A549 (cell line): ENCODE results near the gene DPP10. TPM values are rescaled to one million over a fixed set of nuclear protein-coding genes. Genes with fewer than 3 reads are reported as not detected.

ENCODE experiments used
- ATAC-seq, 2 experiments: fragments of 200-7000 bp in 1 of 2; fragments of >200 bp in 1 of 2; cut with Nextera tagmentation in 1 of 2; cut with Tn5 transposase in 1 of 2; 3 replicates each; pipeline versions ENCODE4 v1.8.0 to v1.9.1; 2018 to 2020; ENCODE audit warnings: mild to moderate bottlenecking in 1 of 2, moderate library complexity in 1 of 2
- CTCF ChIA-PET: fragments of 300-600 bp; sonication (Branson Sonifier 250); formaldehyde crosslinking; extraction: SDS; loops from one replicate; lab custom pipeline; 2021; ENCODE audit warnings: antibody characterized with exemption, inconsistent platforms; lab: Yijun Ruan, JAX
- POLR2A ChIA-PET: fragments of 350-600 bp; formaldehyde crosslinking; extraction: SDS; loops from one replicate; lab custom pipeline; 2021; ENCODE audit warnings: antibody characterized with exemption, inconsistent platforms; lab: Yijun Ruan, JAX
- DNase-seq, 2 experiments: peaks; one replicate each; pipeline versions ENCODE4 v3.0.0 to v3.0.0-alpha.2; 2011 to 2016; ENCODE audit warnings: low read depth in 1 of 2, low spot score in 1 of 2
- FAIRE-seq: peaks from 2 replicates; lab custom pipeline; 2011; peaks lifted over from hg19 to GRCh38; lab: Jason Lieb, UNC
- H3K27ac ChIP-seq, 2 experiments: fragments of >200 bp; sonication (Bioruptor Twin); formaldehyde crosslinking; 3 replicates each; pipeline ENCODE4 v1.5.1; 2016 to 2017
- H3K4me1 ChIP-seq: fragments of >200 bp; sonication (Bioruptor Twin); formaldehyde crosslinking; 3 replicates; pipeline ENCODE4 v1.6.1; 2016
- H3K4me2 ChIP-seq: fragments of >200 bp; sonication (Bioruptor Twin); formaldehyde crosslinking; 3 replicates; pipeline ENCODE4 v1.6.1; 2016
- H3K4me3 ChIP-seq: fragments of >200 bp; sonication (Bioruptor Twin); formaldehyde crosslinking; 3 replicates; pipeline ENCODE4 v1.5.1; 2016
- H3K9me3 ChIP-seq: fragments of >200 bp; sonication (Bioruptor Twin); formaldehyde crosslinking; 3 replicates; pipeline ENCODE4 v1.6.1; 2016
- CEBPB ChIP-seq, 2 experiments: fragments of >200 bp in 1 of 2; sonication (Bioruptor Twin) in 1 of 2; formaldehyde crosslinking in 1 of 2; IDR thresholded peaks; 2 replicates each; pipeline ENCODE4 v1.6.1; 2012 to 2016
- CHD4 ChIP-seq: fragments of 200-600 bp; sonication (generic); IDR thresholded peaks from 2 replicates; pipeline ENCODE4 v1.6.1; 2016; ENCODE audit warnings: antibody characterized with exemption, mild to moderate bottlenecking, borderline replicate concordance
- E2F6 ChIP-seq: IDR thresholded peaks from 2 replicates; pipeline ENCODE4 v1.6.1; 2012; ENCODE audit warnings: low read depth, borderline replicate concordance
- EHF ChIP-seq: fragments of 250-450 bp; sonication (Bioruptor Pico); IDR thresholded peaks from 2 replicates; pipeline ENCODE4 v1.5.0; 2020; ENCODE audit warnings: mild to moderate bottlenecking
- EP300 ChIP-seq, 2 experiments: fragments of >200 bp; sonication (Bioruptor Twin); formaldehyde crosslinking; IDR thresholded peaks; 2 replicates in 1 of 2; 3 replicates in 1 of 2; pipeline ENCODE4 v1.6.1; 2016 to 2017
- GATA3 ChIP-seq: IDR thresholded peaks from 2 replicates; pipeline ENCODE4 v1.6.1; 2012; ENCODE audit warnings: borderline replicate concordance
- HEYL ChIP-seq: fragments of 250-450 bp; sonication (Bioruptor Pico); IDR thresholded peaks from 2 replicates; pipeline ENCODE4 v1.8.0; 2021; ENCODE audit warnings: mild to moderate bottlenecking, moderate library complexity
- HMGXB4 ChIP-seq: fragments of 250-450 bp; sonication (Bioruptor Pico); IDR thresholded peaks from 2 replicates; pipeline ENCODE4 v1.5.0; 2021; ENCODE audit warnings: mild to moderate bottlenecking, moderate library complexity, borderline replicate concordance
- HOXA7 ChIP-seq: fragments of 250-450 bp; sonication (Bioruptor Pico); IDR thresholded peaks from 2 replicates; pipeline ENCODE4 v1.5.0; 2020; ENCODE audit warnings: mild to moderate bottlenecking, moderate library complexity
- HOXB13 ChIP-seq: fragments of 250-450 bp; sonication (Bioruptor Pico); IDR thresholded peaks from 2 replicates; pipeline ENCODE4 v1.5.0; 2020; ENCODE audit warnings: low read depth, mild to moderate bottlenecking, moderate library complexity
- JUNB ChIP-seq: fragments of >200 bp; sonication (Bioruptor Twin); formaldehyde crosslinking; IDR thresholded peaks from 2 replicates; pipeline ENCODE4 v1.6.1; 2016
- KDM5A ChIP-seq: fragments of 200-600 bp; sonication (generic); IDR thresholded peaks from 2 replicates; pipeline ENCODE4 v1.6.1; 2016; ENCODE audit warnings: antibody characterized with exemption, mild to moderate bottlenecking
- MAZ ChIP-seq: fragments of 150-350 bp; IDR thresholded peaks from 2 replicates; pipeline ENCODE4 v1.6.1; 2014; ENCODE audit warnings: antibody characterized with exemption, low read depth, low read length, borderline replicate concordance
- MYC ChIP-seq: IDR thresholded peaks from 2 replicates; pipeline ENCODE4 v1.6.1; 2012; ENCODE audit warnings: mild to moderate bottlenecking, inconsistent platforms, low read length, improper control_type of control experiment, borderline replicate concordance
- NFE2L2 ChIP-seq: fragments of 150-350 bp; conservative IDR thresholded peaks from 2 replicates; pipeline ENCODE4 v1.6.1; 2014; ENCODE audit warnings: low read length
- NR3C1 ChIP-seq: fragments of >200 bp; sonication (Bioruptor Twin); formaldehyde crosslinking; IDR thresholded peaks from 3 replicates; pipeline ENCODE4 v1.6.1; 2017
- POLR2AphosphoS2 ChIP-seq: conservative IDR thresholded peaks from 2 replicates; pipeline ENCODE4 v1.6.1; 2012; ENCODE audit warnings: low read length, improper control_type of control experiment, inconsistent platforms
- RAD21 ChIP-seq, 2 experiments: fragments of >200 bp in 1 of 2; sonication (Bioruptor Twin) in 1 of 2; formaldehyde crosslinking in 1 of 2; IDR thresholded peaks in 1 of 2; conservative IDR thresholded peaks in 1 of 2; 2 replicates in 1 of 2; 3 replicates in 1 of 2; pipeline ENCODE4 v1.6.1; 2012 to 2018; ENCODE audit warnings: inconsistent platforms in 1 of 2
- RARB ChIP-seq: fragments of 250-450 bp; sonication (Bioruptor Pico); IDR thresholded peaks from 2 replicates; pipeline ENCODE4 v1.8.0; 2021; ENCODE audit warnings: mild to moderate bottlenecking, moderate library complexity
- RCOR1 ChIP-seq: fragments of 150-350 bp; IDR thresholded peaks from 2 replicates; pipeline ENCODE4 v1.6.1; 2014; ENCODE audit warnings: antibody characterized with exemption, low read length, low read depth
- RNF2 ChIP-seq: fragments of 200-600 bp; sonication (generic); IDR thresholded peaks from 2 replicates; pipeline ENCODE4 v1.6.1; 2016; ENCODE audit warnings: low read depth, mild to moderate bottlenecking, antibody characterized with exemption, moderate library complexity, borderline replicate concordance
- SMC3 ChIP-seq: fragments of >200 bp; sonication (Bioruptor Twin); formaldehyde crosslinking; IDR thresholded peaks from 3 replicates; pipeline ENCODE4 v1.6.1; 2018; ENCODE audit warnings: inconsistent platforms
- SREBF2 ChIP-seq: fragments of 450-650 bp; IDR thresholded peaks from 2 replicates; pipeline ENCODE4 v1.6.1; 2014; ENCODE audit warnings: mild to moderate bottlenecking, moderate library complexity
- TFCP2L1 ChIP-seq: fragments of 250-450 bp; sonication (Bioruptor Pico); IDR thresholded peaks from 2 replicates; pipeline ENCODE4 v1.5.0; 2021; ENCODE audit warnings: mild to moderate bottlenecking
- USF2 ChIP-seq: fragments of 450-650 bp; IDR thresholded peaks from 2 replicates; pipeline ENCODE4 v1.6.1; 2014; ENCODE audit warnings: antibody characterized with exemption
- ZC3H11A ChIP-seq: fragments of 450-650 bp; IDR thresholded peaks from 2 replicates; pipeline ENCODE4 v1.6.1; 2014; ENCODE audit warnings: antibody characterized with exemption, mild to moderate bottlenecking
- ZFP36 ChIP-seq: fragments of 450-650 bp; IDR thresholded peaks from 2 replicates; pipeline ENCODE4 v1.6.1; 2014; ENCODE audit warnings: borderline replicate concordance; ENCODE audit not compliant: partially characterized antibody
- WGBS: methylation state at CpG from one replicate; pipeline ENCODE4 v1.1.6; 2017; ENCODE audit errors: missing lambda C conversion rate; 5-methylcytosine and 5-hydroxymethylcytosine counted together
- polyA plus RNA-seq, 4 experiments: library from polyadenylated mRNA; depleted of rRNA in 3 of 4; stranded (reverse); fragments of >200 nt; fragmentation: RNase III in 1 of 4; extraction: RNeasy Plus Mini Kit Qiagen cat#74134 plus additional on column Dnase treatment in 1 of 4; gene quantifications; 2 replicates in 3 of 4; 3 replicates in 1 of 4; pipeline ENCODE4 v1.2.3, GENCODE V29; 2011 to 2017
- TF ChIP-seq, protein P1 (sequence below): fragments of >200 bp; sonication (Bioruptor Twin); formaldehyde crosslinking; IDR thresholded peaks from 3 replicates; pipeline ENCODE4 v1.5.1; 2016
- TF ChIP-seq, protein P2 (sequence below): fragments of >200 bp; sonication (Bioruptor Twin); formaldehyde crosslinking; IDR thresholded peaks from 2 replicates; pipeline ENCODE4 v1.6.1; 2016

DPP10 gene
- polyA plus RNA-seq, 2 of the 4 experiments (the other 2 are of a cell fraction), result not detected

- no peak for FAIRE-seq
- WGBS, result 3% methylated on average over 7 of the region's 7 CpGs
- ATAC-seq, result no peak
- TF ChIP-seq SMC3 (no peak), NR3C1 (no peak), RNF2 (no peak), SREBF2 (no peak), RARB (no peak), ZFP36 (no peak), HMGXB4 (no peak), GATA3 (no peak), MYC (no peak), RCOR1 (no peak), POLR2AphosphoS2 (no peak), CEBPB (IDR thresholded peaks at IDR 0.05) (no peak), CHD4 (no peak), RAD21 (conservative IDR thresholded peaks at IDR 0.05 in 1 of 2, IDR thresholded peaks at IDR 0.05 in 1 of 2) (no peak), JUNB (no peak)
- TF ChIP-seq, protein P1, sequence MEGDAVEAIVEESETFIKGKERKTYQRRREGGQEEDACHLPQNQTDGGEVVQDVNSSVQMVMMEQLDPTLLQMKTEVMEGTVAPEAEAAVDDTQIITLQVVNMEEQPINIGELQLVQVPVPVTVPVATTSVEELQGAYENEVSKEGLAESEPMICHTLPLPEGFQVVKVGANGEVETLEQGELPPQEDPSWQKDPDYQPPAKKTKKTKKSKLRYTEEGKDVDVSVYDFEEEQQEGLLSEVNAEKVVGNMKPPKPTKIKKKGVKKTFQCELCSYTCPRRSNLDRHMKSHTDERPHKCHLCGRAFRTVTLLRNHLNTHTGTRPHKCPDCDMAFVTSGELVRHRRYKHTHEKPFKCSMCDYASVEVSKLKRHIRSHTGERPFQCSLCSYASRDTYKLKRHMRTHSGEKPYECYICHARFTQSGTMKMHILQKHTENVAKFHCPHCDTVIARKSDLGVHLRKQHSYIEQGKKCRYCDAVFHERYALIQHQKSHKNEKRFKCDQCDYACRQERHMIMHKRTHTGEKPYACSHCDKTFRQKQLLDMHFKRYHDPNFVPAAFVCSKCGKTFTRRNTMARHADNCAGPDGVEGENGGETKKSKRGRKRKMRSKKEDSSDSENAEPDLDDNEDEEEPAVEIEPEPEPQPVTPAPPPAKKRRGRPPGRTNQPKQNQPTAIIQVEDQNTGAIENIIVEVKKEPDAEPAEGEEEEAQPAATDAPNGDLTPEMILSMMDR, result no peak
- TF ChIP-seq, protein P2, sequence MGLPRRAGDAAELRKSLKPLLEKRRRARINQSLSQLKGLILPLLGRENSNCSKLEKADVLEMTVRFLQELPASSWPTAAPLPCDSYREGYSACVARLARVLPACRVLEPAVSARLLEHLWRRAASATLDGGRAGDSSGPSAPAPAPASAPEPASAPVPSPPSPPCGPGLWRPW, result no peak
- Histone ChIP-seq H3K4me1 (no peaks in the 10 kb centered on the region), H3K27ac (no peak overlapping the region), H3K4me3 (no peak overlapping the region), H3K4me2 (no peak overlapping the region), H3K9me3 (no peaks in the 10 kb centered on the region)
- ChIA-PET POLR2A (no interaction called here), CTCF (no interaction called here)
- DNase-seq, result no peak
Measured at GRCh38 chr2:115603285-115603684, 1160.8 kb downstream of the DPP10 start.

- ChIA-PET CTCF (no interaction called here), POLR2A (no interaction called here)
- no peaks in the 10 kb centered on the region for H3K9me3 ChIP-seq
- TF ChIP-seq, protein P2, result no peak
- no peak overlapping the region for H3K27ac ChIP-seq
- H3K4me3 ChIP-seq, result no peak overlapping the region
- ATAC-seq, result no peak
- no peak for FAIRE-seq
- no peaks in the 10 kb centered on the region for H3K4me1 ChIP-seq
- WGBS, result 0% methylated on average over 1 of the region's 1 CpG
- no peak overlapping the region for H3K4me2 ChIP-seq
- no peak for DNase-seq
Measured at GRCh38 chr2:115606350-115606749, 1163.9 kb downstream of the DPP10 start.

GRCh38 chr2:115609978-115610377 lies 1167.5 kb downstream of the DPP10 start:
- FAIRE-seq (no peak), ATAC-seq (no peak), DNase-seq (no peak)
- no peaks in the 10 kb centered on the region for H3K9me3 ChIP-seq
- no peaks in the 10 kb centered on the region for H3K4me1 ChIP-seq
- no peak overlapping the region for H3K4me2 ChIP-seq
- no peak overlapping the region for H3K27ac ChIP-seq
- WGBS, result 9% methylated on average over 2 of the region's 2 CpGs
- CTCF ChIA-PET, result no interaction called here
- no peak overlapping the region for H3K4me3 ChIP-seq
- POLR2A ChIA-PET, result no interaction called here
- TF ChIP-seq EP300 (IDR thresholded peaks at IDR 0.05), result no peak
- TF ChIP-seq HOXA7 (CRISPR knock-in tag), result no peak
- TF ChIP-seq EHF (CRISPR knock-in tag), result no peak
- TF ChIP-seq KDM5A, result no peak
- TF ChIP-seq HOXB13 (CRISPR knock-in tag), result no peak
- no peak for TF ChIP-seq USF2
- no peak for TF ChIP-seq TFCP2L1
- no peak for TF ChIP-seq POLR2AphosphoS2
- TF ChIP-seq GATA3, result no peak
- no peak for TF ChIP-seq HMGXB4
- no peak for TF ChIP-seq HEYL (CRISPR knock-in tag)
- no peak for TF ChIP-seq NFE2L2
- no peak for TF ChIP-seq MAZ
- no peak for TF ChIP-seq E2F6
- no peak for TF ChIP-seq ZC3H11A
